ENCODE data around the gene OR1B1. TPM values are rescaled to one million over a fixed set of nuclear protein-coding genes. Genes with fewer than 3 reads are reported as not detected.

OR1B1 gene
- total RNA-seq, result not detected in 2 replicates

DNA sequence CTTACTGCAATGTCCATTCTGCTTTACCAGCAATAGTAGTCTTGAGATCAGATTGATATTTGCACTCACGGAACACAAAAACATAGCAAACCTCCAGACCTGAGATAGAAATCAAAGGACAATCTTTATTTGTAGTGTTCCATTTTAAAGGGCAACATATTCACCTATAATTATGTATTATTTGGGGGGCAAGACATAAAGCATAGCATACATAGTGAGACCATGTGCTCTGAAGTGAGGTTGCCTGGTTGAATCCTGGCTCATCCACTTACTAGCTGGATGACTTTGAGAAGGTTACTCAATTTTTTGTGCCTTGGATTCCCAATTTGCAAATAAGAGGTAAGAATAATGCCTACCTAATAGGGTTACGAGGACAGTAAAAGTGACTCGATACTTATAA lies at the start of gene OR1B1:
OR1B1 (minus strand) TSS at position 101 of the 400 bp plus-strand sequence.
- TF ChIP-seq, protein P1, sequence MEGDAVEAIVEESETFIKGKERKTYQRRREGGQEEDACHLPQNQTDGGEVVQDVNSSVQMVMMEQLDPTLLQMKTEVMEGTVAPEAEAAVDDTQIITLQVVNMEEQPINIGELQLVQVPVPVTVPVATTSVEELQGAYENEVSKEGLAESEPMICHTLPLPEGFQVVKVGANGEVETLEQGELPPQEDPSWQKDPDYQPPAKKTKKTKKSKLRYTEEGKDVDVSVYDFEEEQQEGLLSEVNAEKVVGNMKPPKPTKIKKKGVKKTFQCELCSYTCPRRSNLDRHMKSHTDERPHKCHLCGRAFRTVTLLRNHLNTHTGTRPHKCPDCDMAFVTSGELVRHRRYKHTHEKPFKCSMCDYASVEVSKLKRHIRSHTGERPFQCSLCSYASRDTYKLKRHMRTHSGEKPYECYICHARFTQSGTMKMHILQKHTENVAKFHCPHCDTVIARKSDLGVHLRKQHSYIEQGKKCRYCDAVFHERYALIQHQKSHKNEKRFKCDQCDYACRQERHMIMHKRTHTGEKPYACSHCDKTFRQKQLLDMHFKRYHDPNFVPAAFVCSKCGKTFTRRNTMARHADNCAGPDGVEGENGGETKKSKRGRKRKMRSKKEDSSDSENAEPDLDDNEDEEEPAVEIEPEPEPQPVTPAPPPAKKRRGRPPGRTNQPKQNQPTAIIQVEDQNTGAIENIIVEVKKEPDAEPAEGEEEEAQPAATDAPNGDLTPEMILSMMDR (IDR thresholded peaks at IDR 0.05; ENCODE audit: insufficient read depth, low read length, severe bottlenecking), result no peak
- FAIRE-seq (no peak), DNase-seq (ENCODE audit: low read depth) (no peak)
- Histone ChIP-seq H3K36me3 (ENCODE audit: control insufficient read depth, insufficient read depth, low read length) (no peaks in the 10 kb centered on the region), H3K4me3 (ENCODE audit: low read depth, low read length) (no peak within 1 kb of the TSS), H3K27me3 (ENCODE audit: control insufficient read depth, insufficient read depth, low read length) (no peaks in the 10 kb centered on the region)

DNA sequence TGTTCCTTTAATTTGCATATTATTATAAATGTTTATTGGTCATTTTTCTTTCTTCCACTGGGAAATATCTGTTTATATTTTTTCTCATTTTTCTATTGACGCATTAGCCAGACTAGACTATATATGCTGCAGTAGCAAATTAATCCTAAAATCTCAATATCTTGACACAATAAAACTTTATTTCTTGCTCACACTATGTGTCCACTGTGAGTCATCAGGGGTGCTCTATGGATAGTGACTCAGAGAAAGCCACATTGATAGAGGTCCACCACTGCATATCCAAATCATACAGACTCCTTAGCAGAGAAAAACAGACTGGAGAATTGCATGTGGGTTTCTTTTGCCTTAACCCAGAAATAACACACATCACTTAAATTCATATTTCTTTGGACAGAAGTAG lies 38.3 kb upstream of the OR1B1 start:
- H3K27me3 ChIP-seq (ENCODE audit: control insufficient read depth, insufficient read depth, low read length), result no peaks in the 10 kb centered on the region
- no peak overlapping the region for H3K4me3 ChIP-seq (ENCODE audit: low read depth, low read length)
- DNase-seq (ENCODE audit: low read depth), result peak; percentile 39
- TF ChIP-seq, protein P1 (IDR thresholded peaks at IDR 0.05; ENCODE audit: insufficient read depth, low read length, severe bottlenecking), result no peak
- H3K36me3 ChIP-seq (ENCODE audit: control insufficient read depth, insufficient read depth, low read length), result no peaks in the 10 kb centered on the region
- no peak for FAIRE-seq

DNA sequence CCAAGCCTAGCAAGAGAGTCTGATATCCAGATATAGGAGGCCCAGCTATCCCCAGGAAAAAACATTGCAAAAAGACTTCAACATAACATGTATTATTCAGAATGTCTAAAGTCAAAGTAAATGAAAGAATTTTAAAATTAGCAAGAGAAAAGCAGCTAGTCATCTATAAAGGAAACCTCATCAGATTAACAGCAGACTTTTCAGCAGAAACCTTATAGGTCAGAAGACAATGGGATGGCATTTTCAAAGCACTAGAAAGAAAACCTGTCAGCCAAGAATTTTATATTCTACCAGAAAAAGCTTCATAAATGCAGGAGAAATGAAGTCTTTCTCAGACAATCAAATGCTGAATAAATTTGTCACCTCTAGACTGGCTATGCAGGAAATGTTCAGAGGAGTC lies 27.4 kb upstream of the OR1B1 start:
- TF ChIP-seq, protein P1 (IDR thresholded peaks at IDR 0.05; ENCODE audit: insufficient read depth, low read length, severe bottlenecking), result no peak
- FAIRE-seq (no peak), DNase-seq (ENCODE audit: low read depth) (no peak)

DNA sequence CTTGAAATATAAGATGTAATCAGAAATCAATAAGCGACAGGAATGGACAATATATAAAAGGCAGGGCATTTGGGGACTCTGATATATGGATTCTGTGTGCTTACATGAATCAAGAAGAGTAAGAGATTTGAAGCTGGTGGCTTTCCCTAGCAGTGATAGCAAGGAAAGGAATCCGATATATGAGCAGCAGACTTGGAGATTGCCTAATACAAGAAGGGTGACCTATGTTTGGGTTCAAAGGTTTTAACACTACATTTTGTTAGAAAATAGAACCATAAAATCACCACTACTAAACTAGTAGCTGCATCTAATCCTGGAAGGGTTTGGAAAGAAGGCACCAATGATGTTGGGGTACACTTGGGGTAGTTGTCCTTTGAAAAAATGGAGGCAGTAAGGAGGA lies 15.1 kb upstream of the OR1B1 start:
- FAIRE-seq, result no peak
- H3K4me3 ChIP-seq (ENCODE audit: low read depth, low read length), result no peak overlapping the region
- TF ChIP-seq, protein P1 (IDR thresholded peaks at IDR 0.05; ENCODE audit: insufficient read depth, low read length, severe bottlenecking), result no peak

More for the DNA sequence above, 27.4 kb upstream of the OR1B1 start:
- no peak overlapping the region for H3K4me3 ChIP-seq (ENCODE audit: low read depth, low read length)
- H3K36me3 ChIP-seq (ENCODE audit: control insufficient read depth, insufficient read depth, low read length), result no peaks in the 10 kb centered on the region
- no peaks in the 10 kb centered on the region for H3K27me3 ChIP-seq (ENCODE audit: control insufficient read depth, insufficient read depth, low read length)

DNA sequence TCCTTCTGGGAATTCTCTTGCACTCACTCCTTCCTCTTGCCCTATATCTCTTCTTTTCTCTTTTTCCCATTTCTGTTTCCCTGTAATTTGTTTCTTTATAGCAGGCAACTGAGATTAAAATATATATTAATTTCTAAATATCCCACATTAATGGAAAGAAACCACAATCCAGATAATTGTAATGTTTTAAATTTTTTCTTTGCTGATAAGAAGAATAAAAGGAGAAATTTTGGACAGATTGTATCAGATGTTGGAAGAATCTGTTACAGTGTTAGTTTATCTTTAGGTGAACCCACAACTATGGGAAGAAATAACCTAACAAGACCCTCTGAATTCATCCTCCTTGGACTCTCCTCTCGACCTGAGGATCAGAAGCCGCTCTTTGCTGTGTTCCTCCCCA lies 4.0 kb upstream of the OR1B1 start, which contains the start of gene OR1L1:
OR1L1 (plus strand) TSS at position 301 of the 400 bp plus-strand sequence; CDS start at position 301, 0 bp downstream.
- no peaks in the 10 kb centered on the region for H3K27me3 ChIP-seq (ENCODE audit: control insufficient read depth, insufficient read depth, low read length)
- H3K4me3 ChIP-seq (ENCODE audit: low read depth, low read length), result no peak within 1 kb of the TSS
- DNase-seq (ENCODE audit: low read depth) (no peak), FAIRE-seq (no peak)
- TF ChIP-seq, protein P1 (IDR thresholded peaks at IDR 0.05; ENCODE audit: insufficient read depth, low read length, severe bottlenecking), result no peak
- H3K36me3 ChIP-seq (ENCODE audit: control insufficient read depth, insufficient read depth, low read length), result no peaks in the 10 kb centered on the region

More for the DNA sequence above, 15.1 kb upstream of the OR1B1 start:
- DNase-seq (ENCODE audit: low read depth), result no peak
- H3K27me3 ChIP-seq (ENCODE audit: control insufficient read depth, insufficient read depth, low read length), result no peaks in the 10 kb centered on the region
- H3K36me3 ChIP-seq (ENCODE audit: control insufficient read depth, insufficient read depth, low read length), result no peaks in the 10 kb centered on the region

DNA sequence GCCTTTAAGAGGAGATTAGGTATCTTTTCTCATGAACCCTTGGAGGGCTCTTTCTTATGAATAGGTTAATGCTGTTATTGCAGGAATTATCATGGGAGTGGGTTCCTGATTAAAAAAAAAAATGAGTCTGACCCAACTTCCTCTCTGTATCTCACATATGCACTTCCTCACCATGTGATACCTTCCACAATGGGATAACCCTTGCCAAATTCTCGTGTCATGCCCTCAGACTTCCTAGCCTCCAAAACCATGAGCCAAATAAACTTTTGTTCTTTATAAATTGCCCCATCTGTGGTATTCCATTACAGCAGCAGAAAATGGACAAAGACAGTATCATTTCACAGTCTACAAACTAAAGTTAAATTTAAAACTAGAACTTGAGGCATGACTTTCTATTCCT lies 1.0 kb downstream of the OR1B1 start:
- TF ChIP-seq, protein P1 (IDR thresholded peaks at IDR 0.05; ENCODE audit: insufficient read depth, low read length, severe bottlenecking), result no peak
- DNase-seq (ENCODE audit: low read depth), result no peak
- no peak overlapping the region for H3K4me3 ChIP-seq (ENCODE audit: low read depth, low read length)
- no peaks in the 10 kb centered on the region for H3K36me3 ChIP-seq (ENCODE audit: control insufficient read depth, insufficient read depth, low read length)
- H3K27me3 ChIP-seq (ENCODE audit: control insufficient read depth, insufficient read depth, low read length), result no peaks in the 10 kb centered on the region
- no peak for FAIRE-seq
